Measurements from ENCODE around the gene PLEKHG3. TPM values are rescaled to one million over a fixed set of nuclear protein-coding genes. Genes with fewer than 3 reads are reported as not detected.

PLEKHG3 gene
- polyA plus RNA-seq, 6 donors from 2014 or later, result not detected

DNA sequence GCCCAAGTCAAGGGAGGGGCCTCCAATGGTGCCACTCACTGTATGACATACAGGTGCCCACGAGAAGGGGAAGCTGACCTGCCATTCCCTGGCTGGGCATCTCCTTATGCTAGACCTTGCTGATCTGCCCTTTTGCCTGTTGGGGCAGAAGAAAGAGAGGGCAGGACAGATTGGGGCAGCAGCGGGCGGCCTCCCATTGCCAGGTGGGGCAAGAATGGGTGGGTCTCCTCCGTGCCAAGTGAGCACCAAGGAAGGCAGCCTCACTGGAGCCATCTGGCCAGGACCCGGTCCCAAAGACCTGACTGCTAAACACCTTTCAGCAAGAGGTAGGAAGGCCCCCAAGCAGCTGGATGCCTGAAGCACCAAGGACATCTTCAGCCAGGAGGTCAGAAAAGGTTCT is 50.5 kb downstream of the PLEKHG3 start:
- Mint-ChIP-seq H3K36me3 (no peaks in the 10 kb centered on the region), H3K4me3 (no peak overlapping the region), H3K27me3 (peaks cover 10 to 37% (median 21%) of the 10 kb centered on the region in 3 donors), H3K9me3 (no peaks in the 10 kb centered on the region), H3K4me1 (no peaks in the 10 kb centered on the region), H3K27ac (peak overlapping the region in 1 of 6 donors; percentile 10)
- ATAC-seq (ENCODE audit: low read depth in 2 of 2), result no peak
- DNase-seq, result no peak

DNA sequence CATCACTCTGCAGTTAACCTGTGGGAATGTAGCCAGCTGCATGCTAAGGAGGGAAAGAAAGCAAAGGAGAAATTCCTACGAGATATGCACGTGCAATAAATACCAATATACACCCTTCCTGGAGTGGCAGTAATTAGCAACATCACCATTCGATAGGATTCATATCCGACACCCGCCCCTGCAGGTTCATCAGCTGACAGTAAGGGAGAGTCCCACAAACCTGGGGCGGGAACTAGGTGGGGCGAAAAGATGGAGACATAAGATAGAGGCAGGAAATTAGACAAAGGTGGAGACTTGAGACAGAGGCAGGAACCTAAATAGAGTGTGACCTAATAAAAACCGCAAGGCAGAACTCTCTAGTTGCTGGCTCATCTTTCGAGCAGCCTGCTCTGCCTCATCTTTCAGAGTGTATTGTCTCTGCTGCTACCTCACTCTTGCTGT is 51.6 kb downstream of the PLEKHG3 start:
- no peaks in the 10 kb centered on the region for H3K4me1 Mint-ChIP-seq
- no peaks in the 10 kb centered on the region for H3K9me3 Mint-ChIP-seq
- H3K36me3 Mint-ChIP-seq, result no peaks in the 10 kb centered on the region
- ATAC-seq (ENCODE audit: low read depth in 2 of 2) (no peak), DNase-seq (no peak)
- peaks cover 10 to 48% (median 27%) of the 10 kb centered on the region in 3 donors for H3K27me3 Mint-ChIP-seq
- no peak overlapping the region for H3K4me3 Mint-ChIP-seq
- no peak overlapping the region for H3K27ac Mint-ChIP-seq

DNA sequence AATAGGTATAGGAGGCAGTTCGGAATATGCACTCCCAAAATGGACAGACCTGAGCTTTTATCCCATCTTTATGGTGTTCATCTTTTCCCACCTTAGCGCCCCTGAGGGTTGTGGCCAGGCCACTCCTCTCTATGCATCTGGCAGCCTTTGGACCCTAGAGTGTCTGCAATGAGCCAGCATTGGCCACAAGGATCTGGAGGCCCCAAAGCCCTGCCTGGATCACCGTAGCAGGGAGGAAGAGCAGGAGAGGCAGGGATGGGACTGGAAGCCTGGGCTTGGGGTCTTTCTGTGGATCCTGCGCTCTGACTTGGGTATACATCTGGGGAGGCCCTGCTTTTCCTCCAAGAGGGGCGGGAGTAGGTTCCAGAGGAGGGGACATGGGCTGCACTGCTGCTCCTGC is 52.5 kb downstream of the PLEKHG3 start:
- ATAC-seq (ENCODE audit: low read depth in 2 of 2), result no peak
- Mint-ChIP-seq H3K4me3 (no peak overlapping the region), H3K4me1 (no peaks in the 10 kb centered on the region)

DNA sequence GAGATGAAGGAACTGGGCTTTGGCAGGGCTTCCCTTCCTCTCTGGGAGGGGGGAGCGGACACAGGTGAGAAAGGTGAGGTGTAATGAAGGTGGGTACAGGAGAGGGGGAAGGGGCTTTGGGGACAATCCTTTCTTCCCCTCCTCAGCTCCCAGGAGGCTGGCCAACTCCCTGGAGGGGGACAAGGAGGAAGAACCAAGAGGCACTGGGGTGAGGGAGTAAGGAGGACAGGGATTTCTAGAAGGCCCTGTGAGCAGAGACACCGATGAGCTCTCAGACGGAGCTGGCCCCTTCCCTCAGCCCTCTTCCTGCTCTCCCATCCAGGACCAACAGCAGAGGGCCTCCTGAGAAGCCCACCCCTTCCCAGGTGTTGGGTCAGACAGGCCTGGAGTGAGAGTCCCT is 53.4 kb downstream of the PLEKHG3 start:
- ATAC-seq (ENCODE audit: low read depth in 2 of 2), result no peak
- Mint-ChIP-seq H3K9me3 (no peaks in the 10 kb centered on the region), H3K4me3 (no peak overlapping the region), H3K4me1 (no peaks in the 10 kb centered on the region), H3K27ac (no peak overlapping the region), H3K27me3 (peaks cover 23 to 64% (median 45%) of the 10 kb centered on the region in 3 donors), H3K36me3 (no peaks in the 10 kb centered on the region)
- no peak for DNase-seq

More for the DNA sequence above, 52.5 kb downstream of the PLEKHG3 start:
- H3K9me3 Mint-ChIP-seq, result no peaks in the 10 kb centered on the region
- peaks cover 17 to 58% (median 36%) of the 10 kb centered on the region in 3 donors for H3K27me3 Mint-ChIP-seq
- H3K36me3 Mint-ChIP-seq, result no peaks in the 10 kb centered on the region
- no peak for DNase-seq
- H3K27ac Mint-ChIP-seq, result peak overlapping the region in 1 of 6 donors; percentile 33

DNA sequence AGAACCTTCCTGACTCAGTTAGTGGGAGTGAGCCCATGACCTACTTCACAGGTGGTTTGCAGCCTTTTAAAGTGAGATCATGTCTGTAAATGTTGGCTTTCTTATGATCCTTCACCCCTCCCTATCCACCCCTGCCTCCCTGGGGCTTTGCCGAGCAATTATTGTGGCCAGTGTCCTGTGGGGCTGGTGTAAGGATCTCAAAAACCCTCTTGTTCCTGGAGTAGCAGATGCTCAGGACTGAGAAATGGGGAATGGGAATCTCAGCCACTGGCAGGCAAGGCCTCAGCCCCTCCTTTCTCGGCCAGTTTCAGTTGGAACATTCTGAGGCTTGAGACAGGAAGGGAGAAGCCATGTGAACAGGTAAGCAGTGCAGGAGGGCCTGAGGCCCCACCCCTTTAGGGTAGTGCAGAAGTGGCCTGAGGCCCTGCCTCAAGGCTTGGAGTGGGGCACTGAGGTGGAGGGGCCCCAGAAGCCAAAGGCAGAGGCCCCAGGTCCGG is 53.8 kb downstream of the PLEKHG3 start:
- Mint-ChIP-seq H3K27ac (no peak overlapping the region), H3K4me3 (no peak overlapping the region), H3K4me1 (no peaks in the 10 kb centered on the region), H3K36me3 (no peaks in the 10 kb centered on the region), H3K9me3 (no peaks in the 10 kb centered on the region), H3K27me3 (peaks cover 23 to 69% (median 47%) of the 10 kb centered on the region in 3 donors)
- DNase-seq, result no peak
- ATAC-seq (ENCODE audit: low read depth in 2 of 2), result no peak

DNA sequence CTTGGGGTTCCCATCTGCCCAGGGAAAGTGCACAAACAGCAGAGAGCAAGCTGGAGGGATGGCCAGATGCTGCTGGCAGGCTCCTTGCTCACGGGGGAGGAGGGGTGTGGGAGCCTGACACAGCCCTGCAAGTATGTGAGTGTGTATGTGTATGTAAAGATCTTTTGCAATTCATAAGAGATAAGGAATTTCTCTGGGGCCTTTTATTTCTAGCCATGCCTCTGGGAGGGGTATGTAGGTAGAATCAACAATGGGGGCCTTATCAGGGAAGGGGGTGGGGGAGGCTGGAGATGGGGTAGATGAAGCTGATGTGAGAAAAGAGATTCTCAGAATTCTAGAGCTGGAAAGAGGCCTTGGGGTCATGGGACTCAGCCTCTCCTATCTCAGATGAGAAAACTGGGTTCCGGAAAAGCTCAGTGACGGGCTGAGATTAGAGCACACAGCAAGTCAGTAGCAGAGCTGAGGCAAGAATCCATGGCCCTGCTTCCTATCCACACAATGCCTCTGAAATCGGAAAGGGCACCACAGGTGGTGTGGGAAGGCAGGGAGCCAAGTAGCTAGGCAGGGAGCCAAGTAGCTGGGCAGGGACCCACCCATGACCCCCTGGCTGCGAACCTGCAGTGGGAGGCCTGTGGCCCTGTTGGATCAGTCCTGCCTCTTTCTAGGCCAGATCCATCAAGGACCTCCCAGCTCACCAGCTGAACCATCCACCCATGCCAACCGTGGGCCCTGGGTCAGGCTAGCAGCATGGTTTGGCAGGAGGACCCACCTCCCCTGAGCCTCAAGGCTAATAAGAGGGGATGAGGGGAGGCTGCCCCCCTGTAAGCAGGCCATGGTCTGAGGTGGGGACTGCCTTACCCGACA is 54.7 kb downstream of the PLEKHG3 start:
- H3K36me3 Mint-ChIP-seq, result no peaks in the 10 kb centered on the region
- ATAC-seq (ENCODE audit: low read depth in 2 of 2) (no peak), DNase-seq (no peak)
- H3K4me1 Mint-ChIP-seq, result peaks cover 0 to 4% (median 4%) of the 10 kb centered on the region in 3 donors
- H3K9me3 Mint-ChIP-seq, result no peaks in the 10 kb centered on the region
- no peak overlapping the region for H3K27ac Mint-ChIP-seq
- H3K27me3 Mint-ChIP-seq, result peaks cover 28 to 66% (median 43%) of the 10 kb centered on the region in 3 donors
- H3K4me3 Mint-ChIP-seq, result no peak overlapping the region

DNA sequence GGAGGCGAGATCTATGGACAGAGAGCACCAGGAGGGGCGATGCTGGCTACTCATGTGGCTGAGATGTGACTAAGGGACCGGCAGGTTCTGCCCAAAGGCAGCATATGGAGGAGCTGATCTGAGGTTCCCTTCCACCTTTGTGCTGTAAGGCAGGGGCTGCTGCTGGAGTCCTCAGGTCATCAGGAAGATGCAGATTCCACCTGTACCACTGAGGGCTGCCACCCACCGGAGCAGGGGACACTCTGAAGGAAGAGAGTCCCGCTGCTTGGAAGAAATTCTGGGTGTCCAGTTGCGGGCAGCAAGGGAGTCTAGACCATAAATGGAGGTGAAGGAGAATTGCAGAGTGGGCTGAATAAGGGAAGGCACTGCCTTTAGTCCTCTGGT is 55.3 kb downstream of the PLEKHG3 start:
- Mint-ChIP-seq H3K4me1 (peaks cover 4 to 11% (median 4%) of the 10 kb centered on the region in 3 donors), H3K27ac (no peak overlapping the region), H3K4me3 (peak overlapping the region in 1 of 8 donors; percentile 41), H3K27me3 (peaks cover 28 to 63% (median 43%) of the 10 kb centered on the region in 3 donors), H3K36me3 (no peaks in the 10 kb centered on the region), H3K9me3 (no peaks in the 10 kb centered on the region)
- DNase-seq (no peak), ATAC-seq (ENCODE audit: low read depth in 2 of 2) (no peak)

DNA sequence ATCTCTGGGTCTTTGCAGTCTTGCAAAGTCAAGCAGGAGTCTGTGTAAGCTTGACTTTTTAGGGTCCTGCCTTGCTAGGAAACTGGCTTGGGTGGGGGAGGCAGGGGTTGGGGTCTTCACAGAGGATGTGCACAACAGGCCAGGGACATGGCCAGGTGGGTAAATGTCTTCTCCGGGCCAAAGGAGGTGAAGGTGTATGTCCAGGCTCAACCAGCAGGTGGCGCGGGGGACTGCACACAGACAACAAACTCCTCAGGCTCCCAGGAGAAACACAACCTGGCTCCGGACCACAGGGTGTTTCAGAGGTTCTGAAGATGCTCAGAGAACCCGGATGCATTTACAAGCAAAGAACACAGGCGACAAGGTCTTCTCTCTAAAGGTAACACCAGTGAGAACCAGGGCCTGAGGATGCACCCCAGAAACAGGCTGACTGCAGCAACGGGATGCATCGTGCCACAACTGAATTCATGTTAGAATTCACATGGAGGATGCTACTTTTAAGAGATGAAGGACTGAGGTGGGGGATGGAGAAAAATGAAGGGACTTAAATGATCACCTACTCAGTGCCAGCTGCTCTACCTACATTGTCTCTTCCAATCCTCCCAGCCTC is 56.0 kb downstream of the PLEKHG3 start:
- H3K4me3 Mint-ChIP-seq, result no peak overlapping the region
- no peak for ATAC-seq (ENCODE audit: low read depth in 2 of 2)
- DNase-seq, result peak; percentile 11
- H3K27me3 Mint-ChIP-seq, result peaks cover 28 to 57% (median 39%) of the 10 kb centered on the region in 3 donors
- peak overlapping the region in 1 of 6 donors; percentile 85 for H3K27ac Mint-ChIP-seq
- H3K4me1 Mint-ChIP-seq, result peaks cover 4 to 13% (median 7%) of the 10 kb centered on the region in 3 donors
- H3K36me3 Mint-ChIP-seq, result no peaks in the 10 kb centered on the region
- H3K9me3 Mint-ChIP-seq, result no peaks in the 10 kb centered on the region

DNA sequence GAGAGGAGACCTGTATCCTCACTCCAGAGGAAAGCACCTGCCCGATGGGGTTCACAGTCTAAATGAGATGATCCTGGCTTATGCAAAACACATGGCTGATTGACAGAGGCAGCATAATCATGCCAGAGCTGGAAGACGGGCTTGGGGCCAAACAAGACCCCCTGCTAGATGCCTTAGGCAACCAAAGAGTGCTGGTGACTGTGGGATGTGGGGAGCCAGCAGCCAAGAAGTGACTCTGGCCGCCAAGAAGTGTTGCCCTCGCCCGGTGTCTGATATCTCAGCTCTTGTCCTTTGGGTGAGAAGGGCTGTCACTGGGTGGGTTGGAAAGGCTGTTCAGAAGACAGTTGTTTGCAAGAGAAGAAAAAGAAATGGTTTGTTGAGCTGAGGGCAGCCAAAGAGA is 56.7 kb downstream of the PLEKHG3 start:
- ATAC-seq (ENCODE audit: low read depth in 2 of 2) (no peak), DNase-seq (no peak)
- Mint-ChIP-seq H3K27me3 (peaks cover 23 to 56% (median 35%) of the 10 kb centered on the region in 3 donors), H3K9me3 (no peaks in the 10 kb centered on the region), H3K27ac (peak overlapping the region in 1 of 6 donors; percentile 54), H3K4me3 (no peak overlapping the region), H3K36me3 (no peaks in the 10 kb centered on the region), H3K4me1 (peaks cover 4 to 13% (median 7%) of the 10 kb centered on the region in 3 donors)

DNA sequence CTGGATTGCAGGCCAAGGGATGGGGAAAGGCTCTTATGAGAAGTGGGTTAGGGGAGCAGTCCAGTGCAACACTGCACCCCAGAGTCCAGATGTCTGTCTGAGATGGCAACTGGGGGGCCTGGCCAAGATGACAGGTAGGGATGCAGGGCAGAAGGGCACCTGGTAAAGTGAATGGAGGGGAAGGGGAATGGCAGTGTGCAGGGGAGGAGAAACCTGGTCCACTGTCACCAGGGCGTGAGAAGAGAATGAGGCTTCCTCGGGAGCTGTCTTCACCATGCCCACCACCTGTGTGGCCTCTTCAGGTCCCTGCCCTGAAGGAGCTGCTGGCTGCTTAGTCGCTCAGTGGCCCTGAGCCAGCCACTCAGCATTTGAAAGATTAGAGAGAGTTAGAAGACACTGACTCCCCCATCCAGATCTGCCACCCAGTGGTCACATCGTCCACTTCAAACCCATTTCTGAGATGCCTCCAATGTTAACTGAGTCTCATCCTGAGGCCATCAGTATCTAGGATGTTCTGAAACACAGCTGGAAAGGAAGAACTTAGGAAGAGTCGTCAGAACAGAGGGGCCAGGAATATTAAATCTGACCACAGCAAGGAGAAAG is 57.3 kb downstream of the PLEKHG3 start:
- H3K9me3 Mint-ChIP-seq, result no peaks in the 10 kb centered on the region
- no peaks in the 10 kb centered on the region for H3K36me3 Mint-ChIP-seq
- DNase-seq (no peak), ATAC-seq (ENCODE audit: low read depth in 2 of 2) (no peak)
- H3K4me1 Mint-ChIP-seq, result peaks cover 4 to 13% (median 7%) of the 10 kb centered on the region in 3 donors
- H3K27ac Mint-ChIP-seq, result peak overlapping the region in 2 of 6 donors; percentile 2 to 6
- no peak overlapping the region for H3K4me3 Mint-ChIP-seq
- H3K27me3 Mint-ChIP-seq, result peaks cover 21 to 54% (median 35%) of the 10 kb centered on the region in 3 donors

DNA sequence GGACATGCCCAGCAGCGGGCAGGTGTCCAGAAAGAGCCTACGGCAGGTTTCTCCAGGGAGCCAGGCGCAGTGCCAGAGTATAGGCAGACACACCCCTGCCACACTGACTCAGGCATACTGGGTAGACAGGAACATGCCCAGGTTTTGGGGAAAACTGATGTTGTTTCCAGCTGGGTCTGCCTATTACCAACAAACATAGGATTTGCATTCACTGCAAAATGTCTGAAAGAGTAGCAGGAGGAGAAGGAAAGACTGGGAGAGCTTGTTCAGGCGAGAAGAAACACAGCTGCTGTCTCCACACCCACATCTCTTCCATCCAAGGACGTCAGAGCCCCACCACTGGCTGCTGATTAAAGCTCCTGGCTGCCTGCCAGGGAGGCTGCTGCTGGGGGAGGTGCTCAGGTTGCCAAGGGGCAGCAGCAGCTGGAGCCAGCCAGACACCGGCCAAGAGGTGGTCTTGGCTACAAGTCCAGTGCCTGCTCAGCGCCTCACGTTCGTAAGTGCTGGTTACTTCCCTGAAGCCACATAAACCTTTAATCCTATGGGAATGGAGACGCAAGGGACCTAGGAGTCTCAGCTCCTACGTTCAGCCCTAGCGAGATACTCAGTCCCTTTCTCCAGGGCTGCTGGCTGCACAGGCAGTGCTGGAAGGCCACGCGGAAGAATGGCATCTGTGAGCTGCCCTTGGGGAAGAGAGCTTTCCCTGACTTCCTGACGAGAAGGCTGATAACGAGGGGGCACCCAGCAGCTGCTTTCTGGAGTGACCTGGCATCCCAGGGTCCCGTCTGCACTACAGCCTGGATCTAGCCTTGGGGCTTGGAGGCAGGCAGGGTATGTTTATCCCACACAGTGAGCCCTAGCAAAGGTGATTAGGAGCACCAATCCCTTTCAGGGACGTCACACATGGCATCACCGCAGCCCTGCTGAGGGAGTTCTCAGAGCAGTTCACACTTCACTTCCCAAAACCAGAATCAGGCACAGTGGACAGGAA is 58.1 kb downstream of the PLEKHG3 start:
- ATAC-seq (ENCODE audit: low read depth in 2 of 2) (no peak), DNase-seq (no peak)
- Mint-ChIP-seq H3K4me1 (peaks cover 4 to 13% (median 7%) of the 10 kb centered on the region in 3 donors), H3K36me3 (no peaks in the 10 kb centered on the region), H3K27me3 (peaks cover 19 to 46% (median 35%) of the 10 kb centered on the region in 3 donors), H3K4me3 (no peak overlapping the region), H3K9me3 (no peaks in the 10 kb centered on the region), H3K27ac (peak overlapping the region in 1 of 6 donors; percentile 6)

DNA sequence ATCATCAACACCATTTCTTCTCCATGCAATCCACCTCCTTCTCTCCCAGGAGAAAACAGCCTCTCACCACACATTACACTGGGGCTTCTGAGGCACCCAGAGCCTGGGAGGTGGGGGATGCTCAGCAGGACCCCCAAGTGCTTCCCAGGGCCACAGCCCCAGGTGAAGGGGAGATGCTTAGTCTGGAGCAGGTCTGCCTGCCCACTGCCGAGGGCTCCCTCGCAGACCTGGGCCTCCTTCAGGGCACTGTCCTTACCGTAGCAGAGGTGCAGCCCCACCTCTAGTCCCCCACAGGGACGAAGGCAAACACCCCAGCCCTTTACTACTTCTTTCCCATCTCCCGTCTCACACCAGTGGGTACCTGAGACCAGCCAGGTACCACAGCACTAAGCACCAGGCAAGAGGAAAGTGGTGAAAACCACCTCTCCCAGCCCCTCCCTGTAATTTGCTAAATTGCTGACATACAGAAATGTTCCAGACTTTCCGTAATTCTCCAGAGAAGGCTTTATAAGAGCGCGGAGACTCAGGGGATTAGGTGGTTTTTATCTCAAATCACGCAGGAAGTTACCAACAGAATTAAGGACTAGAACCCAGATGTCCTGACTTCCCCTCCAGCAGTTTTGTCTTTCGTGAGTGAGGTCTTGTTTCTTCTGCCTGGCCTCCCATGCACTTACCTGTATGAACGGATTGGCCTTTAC is 59.0 kb downstream of the PLEKHG3 start:
- peak overlapping the region in 1 of 8 donors; percentile 10 for H3K4me3 Mint-ChIP-seq
- no peaks in the 10 kb centered on the region for H3K9me3 Mint-ChIP-seq
- ATAC-seq (ENCODE audit: low read depth in 2 of 2), result no peak
- DNase-seq, result no peak
- H3K4me1 Mint-ChIP-seq, result peaks cover 4 to 13% (median 7%) of the 10 kb centered on the region in 3 donors
- H3K27ac Mint-ChIP-seq, result peak overlapping the region in 2 of 6 donors; percentile 23 to 76
- peaks cover 19 to 44% (median 35%) of the 10 kb centered on the region in 3 donors for H3K27me3 Mint-ChIP-seq
- no peaks in the 10 kb centered on the region for H3K36me3 Mint-ChIP-seq
